Stimulated activated CD8-positive, alpha-beta memory T cell treated with anti-CD3 and anti-CD28 coated beads, Interleukin-2, amount 100 ng/mL, for 48 hours (primary cell): ENCODE data around the gene LBR.
"Not testable (repeated sequence)": the region's sequence is repeated elsewhere in the genome, so short reads cannot be mapped to it uniquely, and the experiment has no call there.

Experiments
- DNase-seq, 2 donors: peaks; one replicate each; pipeline ENCODE4 v3.0.0-alpha.2; 2020; ENCODE audit warnings: low read depth in 2 of 2

The LBR gene

GRCh38 chr1:225427235-225428067 lies at the start of gene LBR:
TSS of gene LBR (minus strand) at chr1:225428038. CDS start at chr1:225424075, 3,963 bp downstream.
- peak; percentile 7 to 22 for DNase-seq

GRCh38 chr1:225477296-225477911 lies 49.6 kb upstream of the LBR start:
- DNase-seq: no peak

- DNase-seq: no peak
These were observed 48.7 kb upstream of the LBR start for GRCh38 chr1:225476538-225476988.

- no peak for DNase-seq
These were observed 48.3 kb upstream of the LBR start for GRCh38 chr1:225476100-225476511.

- DNase-seq: peak; percentile 49 to 51
These were observed 47.4 kb upstream of the LBR start for GRCh38 chr1:225474986-225475820.

GRCh38 chr1:225474439-225474985 lies 46.7 kb upstream of the LBR start:
- no peak for DNase-seq

GRCh38 chr1:225473676-225474438 lies 46.0 kb upstream of the LBR start:
- DNase-seq: not testable (repeated sequence)

- DNase-seq: not testable (repeated sequence)
These were observed 45.4 kb upstream of the LBR start for GRCh38 chr1:225473266-225473665.

GRCh38 chr1:225471453-225472301 lies 43.8 kb upstream of the LBR start:
- DNase-seq: no peak

- DNase-seq: no peak
These were observed 43.2 kb upstream of the LBR start for GRCh38 chr1:225471109-225471452.

- no peak for DNase-seq
These were observed 42.6 kb upstream of the LBR start for GRCh38 chr1:225470211-225471108.

GRCh38 chr1:225469051-225469450 lies 41.2 kb upstream of the LBR start:
- no peak for DNase-seq

- DNase-seq: no peak
These were observed 40.6 kb upstream of the LBR start for GRCh38 chr1:225468270-225469020.

GRCh38 chr1:225467193-225468020 lies 39.6 kb upstream of the LBR start:
- peak; percentile 68 to 71 for DNase-seq

- no peak for DNase-seq
These were observed 39.0 kb upstream of the LBR start for GRCh38 chr1:225466848-225467192.

GRCh38 chr1:225465793-225466517 lies 38.1 kb upstream of the LBR start:
- DNase-seq: no peak
